HepG2 (cell line): ENCODE data around the gene ZNF3. TPM values are rescaled to one million over a fixed set of nuclear protein-coding genes. Genes with fewer than 3 reads are reported as not detected.
A peak's percentile ranks its signal among the peaks of the same experiment; 100 is the strongest.

Source experiments
- FOSL2 ChIP-seq: sonication (generic); formaldehyde crosslinking; IDR thresholded peaks from 2 replicates; pipeline ENCODE4 v1.4.0; 2020; ENCODE audit warnings: missing genetic modification reagents
- GATAD1 ChIP-seq: IDR thresholded peaks from 2 replicates; pipeline ENCODE4 v1.6.1; 2016; ENCODE audit warnings: missing genetic modification reagents, missing compliant biosample characterization
- HMG20B ChIP-seq: conservative IDR thresholded peaks from 2 replicates; pipeline ENCODE4 v1.6.1; 2016; ENCODE audit warnings: missing genetic modification reagents, missing compliant biosample characterization
- KAT8 ChIP-seq: IDR thresholded peaks from 2 replicates; pipeline ENCODE4 v1.6.1; 2016; ENCODE audit warnings: missing genetic modification reagents, missing compliant biosample characterization
- MBD4 ChIP-seq: IDR thresholded peaks from 2 replicates; pipeline ENCODE4 v1.6.1; 2012; ENCODE audit warnings: low read length, inconsistent platforms, borderline replicate concordance
- POLR2A ChIP-seq, 2 experiments: IDR thresholded peaks; 2 replicates each; pipeline ENCODE4 v1.6.1; 2011; ENCODE audit warnings: low read depth in 2 of 2, low read length in 2 of 2, mild to moderate bottlenecking in 1 of 2, moderate library complexity in 1 of 2; ENCODE audit not compliant: insufficient read depth in 1 of 2
- RXRA ChIP-seq: sonication (generic); formaldehyde crosslinking; IDR thresholded peaks from 2 replicates; pipeline ENCODE4 v1.5.1; 2020; ENCODE audit warnings: missing genetic modification reagents
- SMARCC2 ChIP-seq: fragments of 450-650 bp; IDR thresholded peaks from 2 replicates; pipeline ENCODE4 v1.6.1; 2017; ENCODE audit warnings: antibody characterized with exemption, mild to moderate bottlenecking
- SNAI1 ChIP-seq: sonication (generic); formaldehyde crosslinking; IDR thresholded peaks from 2 replicates; pipeline ENCODE4 v1.5.0; 2020; ENCODE audit warnings: mild to moderate bottlenecking, missing genetic modification reagents, borderline replicate concordance
- TOE1 ChIP-seq: sonication (generic); formaldehyde crosslinking; IDR thresholded peaks from 2 replicates; pipeline ENCODE4 v1.4.0; 2020; ENCODE audit warnings: mild to moderate bottlenecking, missing genetic modification reagents
- ZNF598 ChIP-seq: sonication (generic); formaldehyde crosslinking; IDR thresholded peaks from 2 replicates; pipeline ENCODE4 v1.5.1; 2020; ENCODE audit warnings: mild to moderate bottlenecking, missing genetic modification reagents, borderline replicate concordance
- polyA plus RNA-seq, 8 experiments: library from polyadenylated mRNA; depleted of rRNA in 3 of 8; stranded (reverse) in 7 of 8; unstranded in 1 of 8; fragments of >200 nt; fragmentation: Illumina TruSeq in 4 of 8; extraction: Trizol in 4 of 8; gene quantifications; 2 replicates each; pipeline versions ENCODE4 v1.2.1 to v1.2.3, GENCODE V29; 2011 to 2016; ENCODE audit warnings: low read depth in 4 of 8, missing spikeins in 1 of 8, mixed read lengths in 1 of 8; ENCODE audit not compliant: insufficient read depth in 1 of 8
- total RNA-seq, 5 experiments: library from RNA; depleted of rRNA; stranded (reverse); fragments of >200 nt; fragmentation: Illumina TruSeq; extraction: Trizol; gene quantifications; 2 replicates each; pipeline ENCODE4 v1.2.3, GENCODE V29; 2016; ENCODE audit warnings: low read depth in 1 of 5
- TF ChIP-seq, protein P1 (sequence below): IDR thresholded peaks from 2 replicates; pipeline ENCODE4 v1.6.1; 2016; ENCODE audit warnings: missing biosample characterization, missing genetic modification reagents, low read depth
- TF ChIP-seq, protein P2 (sequence below): fragments of 450-650 bp; IDR thresholded peaks from 2 replicates; pipeline ENCODE4 v1.6.1; 2017; ENCODE audit warnings: mild to moderate bottlenecking
- TF ChIP-seq, protein P3 (sequence below): IDR thresholded peaks from 2 replicates; pipeline ENCODE4 v1.4.0; 2020; ENCODE audit warnings: mild to moderate bottlenecking, missing genetic modification reagents
- TF ChIP-seq, protein P4 (sequence below): sonication (generic); formaldehyde crosslinking; IDR thresholded peaks from 2 replicates; pipeline ENCODE4 v1.8.1; 2023; ENCODE audit warnings: mild to moderate bottlenecking, moderate library complexity, missing genetic modification reagents
- TF ChIP-seq, protein P5 (sequence below): sonication (generic); formaldehyde crosslinking; IDR thresholded peaks from 2 replicates; pipeline ENCODE4 v1.4.0; 2020; ENCODE audit warnings: mild to moderate bottlenecking, missing genetic modification reagents
- TF ChIP-seq, protein P6 (sequence below): sonication (generic); formaldehyde crosslinking; IDR thresholded peaks from 2 replicates; pipeline ENCODE4 v1.5.0; 2020; ENCODE audit warnings: missing genetic modification reagents

The ZNF3 gene
- total and polyA plus RNA-seq, 2 of the 13 experiments (the other 11 are each of a cell fraction or from before 2014, with no cell fraction given), result 33.7 to 56.9 TPM

DNA sequence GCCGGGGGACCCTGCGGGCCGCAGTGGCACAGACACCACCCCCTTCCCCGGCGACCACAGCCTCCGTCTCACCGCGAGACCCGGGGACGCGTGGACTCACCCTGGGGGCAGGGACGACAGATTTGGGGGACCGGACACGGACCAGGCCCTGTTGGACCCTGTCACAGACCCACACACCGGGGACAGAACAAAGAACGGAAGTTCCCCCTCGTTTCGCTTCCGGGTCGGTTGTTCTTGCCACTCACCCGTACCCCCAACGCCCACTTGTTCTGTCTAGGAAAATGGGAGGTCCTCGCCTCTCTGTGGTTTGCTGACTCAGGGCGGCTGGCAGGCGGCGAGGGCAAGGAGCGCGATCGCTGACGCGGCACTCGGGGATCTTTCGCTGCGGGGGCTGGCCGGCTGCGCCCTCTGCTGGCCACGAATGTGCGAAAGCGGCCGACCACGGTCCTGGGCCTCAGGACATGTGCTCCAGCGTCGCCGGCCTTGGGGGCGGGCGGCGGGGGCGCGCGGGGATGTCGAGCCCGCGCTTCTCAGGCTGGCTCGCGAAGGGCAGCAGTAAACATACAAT is at the start of gene ZNF3 (continued):
- TF ChIP-seq, protein P1, sequence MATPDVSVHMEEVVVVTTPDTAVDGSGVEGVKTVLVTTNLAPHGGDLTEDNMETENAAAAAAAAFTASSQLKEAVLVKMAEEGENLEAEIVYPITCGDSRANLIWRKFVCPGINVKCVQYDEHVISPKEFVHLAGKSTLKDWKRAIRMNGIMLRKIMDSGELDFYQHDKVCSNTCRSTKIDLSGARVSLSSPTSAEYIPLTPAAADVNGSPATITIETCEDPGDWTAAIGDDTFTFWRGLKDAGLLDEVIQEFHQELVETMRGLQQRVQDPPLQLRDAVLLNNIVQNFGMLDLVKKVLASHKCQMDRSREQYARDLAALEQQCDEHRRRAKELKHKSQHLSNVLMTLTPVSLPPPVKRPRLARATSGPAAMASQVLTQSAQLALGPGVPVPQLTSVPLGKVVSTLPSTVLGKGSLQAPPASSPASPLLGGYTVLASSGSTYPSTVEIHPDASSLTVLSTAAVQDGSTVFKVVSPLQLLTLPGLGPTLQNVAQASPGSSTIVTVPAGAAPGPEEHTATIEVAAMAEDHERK (CRISPR knock-in tag), result peak; percentile 41; the same call in 1 of the 2 replicates
- peak; percentile 96 for TF ChIP-seq KAT8 (CRISPR knock-in tag)
- peak; percentile 97 for TF ChIP-seq ZNF598
- TF ChIP-seq MBD4, result no peak
- peak; percentile 84 for TF ChIP-seq RXRA (CRISPR knock-in tag)
- TF ChIP-seq, protein P2, sequence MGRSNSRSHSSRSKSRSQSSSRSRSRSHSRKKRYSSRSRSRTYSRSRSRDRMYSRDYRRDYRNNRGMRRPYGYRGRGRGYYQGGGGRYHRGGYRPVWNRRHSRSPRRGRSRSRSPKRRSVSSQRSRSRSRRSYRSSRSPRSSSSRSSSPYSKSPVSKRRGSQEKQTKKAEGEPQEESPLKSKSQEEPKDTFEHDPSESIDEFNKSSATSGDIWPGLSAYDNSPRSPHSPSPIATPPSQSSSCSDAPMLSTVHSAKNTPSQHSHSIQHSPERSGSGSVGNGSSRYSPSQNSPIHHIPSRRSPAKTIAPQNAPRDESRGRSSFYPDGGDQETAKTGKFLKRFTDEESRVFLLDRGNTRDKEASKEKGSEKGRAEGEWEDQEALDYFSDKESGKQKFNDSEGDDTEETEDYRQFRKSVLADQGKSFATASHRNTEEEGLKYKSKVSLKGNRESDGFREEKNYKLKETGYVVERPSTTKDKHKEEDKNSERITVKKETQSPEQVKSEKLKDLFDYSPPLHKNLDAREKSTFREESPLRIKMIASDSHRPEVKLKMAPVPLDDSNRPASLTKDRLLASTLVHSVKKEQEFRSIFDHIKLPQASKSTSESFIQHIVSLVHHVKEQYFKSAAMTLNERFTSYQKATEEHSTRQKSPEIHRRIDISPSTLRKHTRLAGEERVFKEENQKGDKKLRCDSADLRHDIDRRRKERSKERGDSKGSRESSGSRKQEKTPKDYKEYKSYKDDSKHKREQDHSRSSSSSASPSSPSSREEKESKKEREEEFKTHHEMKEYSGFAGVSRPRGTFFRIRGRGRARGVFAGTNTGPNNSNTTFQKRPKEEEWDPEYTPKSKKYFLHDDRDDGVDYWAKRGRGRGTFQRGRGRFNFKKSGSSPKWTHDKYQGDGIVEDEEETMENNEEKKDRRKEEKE, result no peak
- TF ChIP-seq FOSL2 (CRISPR knock-in tag), result peak; percentile 89
- TF ChIP-seq SNAI1 (CRISPR knock-in tag), result no peak; the same call in 1 of the 2 replicates
- TF ChIP-seq, protein P3, sequence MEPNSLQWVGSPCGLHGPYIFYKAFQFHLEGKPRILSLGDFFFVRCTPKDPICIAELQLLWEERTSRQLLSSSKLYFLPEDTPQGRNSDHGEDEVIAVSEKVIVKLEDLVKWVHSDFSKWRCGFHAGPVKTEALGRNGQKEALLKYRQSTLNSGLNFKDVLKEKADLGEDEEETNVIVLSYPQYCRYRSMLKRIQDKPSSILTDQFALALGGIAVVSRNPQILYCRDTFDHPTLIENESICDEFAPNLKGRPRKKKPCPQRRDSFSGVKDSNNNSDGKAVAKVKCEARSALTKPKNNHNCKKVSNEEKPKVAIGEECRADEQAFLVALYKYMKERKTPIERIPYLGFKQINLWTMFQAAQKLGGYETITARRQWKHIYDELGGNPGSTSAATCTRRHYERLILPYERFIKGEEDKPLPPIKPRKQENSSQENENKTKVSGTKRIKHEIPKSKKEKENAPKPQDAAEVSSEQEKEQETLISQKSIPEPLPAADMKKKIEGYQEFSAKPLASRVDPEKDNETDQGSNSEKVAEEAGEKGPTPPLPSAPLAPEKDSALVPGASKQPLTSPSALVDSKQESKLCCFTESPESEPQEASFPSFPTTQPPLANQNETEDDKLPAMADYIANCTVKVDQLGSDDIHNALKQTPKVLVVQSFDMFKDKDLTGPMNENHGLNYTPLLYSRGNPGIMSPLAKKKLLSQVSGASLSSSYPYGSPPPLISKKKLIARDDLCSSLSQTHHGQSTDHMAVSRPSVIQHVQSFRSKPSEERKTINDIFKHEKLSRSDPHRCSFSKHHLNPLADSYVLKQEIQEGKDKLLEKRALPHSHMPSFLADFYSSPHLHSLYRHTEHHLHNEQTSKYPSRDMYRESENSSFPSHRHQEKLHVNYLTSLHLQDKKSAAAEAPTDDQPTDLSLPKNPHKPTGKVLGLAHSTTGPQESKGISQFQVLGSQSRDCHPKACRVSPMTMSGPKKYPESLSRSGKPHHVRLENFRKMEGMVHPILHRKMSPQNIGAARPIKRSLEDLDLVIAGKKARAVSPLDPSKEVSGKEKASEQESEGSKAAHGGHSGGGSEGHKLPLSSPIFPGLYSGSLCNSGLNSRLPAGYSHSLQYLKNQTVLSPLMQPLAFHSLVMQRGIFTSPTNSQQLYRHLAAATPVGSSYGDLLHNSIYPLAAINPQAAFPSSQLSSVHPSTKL (CRISPR knock-in tag), result peak; percentile 79
- peak; percentile 72 for TF ChIP-seq TOE1
- peak; percentile 63; the same call in 1 of the 2 replicates for TF ChIP-seq HMG20B (CRISPR knock-in tag)
- TF ChIP-seq, protein P4, sequence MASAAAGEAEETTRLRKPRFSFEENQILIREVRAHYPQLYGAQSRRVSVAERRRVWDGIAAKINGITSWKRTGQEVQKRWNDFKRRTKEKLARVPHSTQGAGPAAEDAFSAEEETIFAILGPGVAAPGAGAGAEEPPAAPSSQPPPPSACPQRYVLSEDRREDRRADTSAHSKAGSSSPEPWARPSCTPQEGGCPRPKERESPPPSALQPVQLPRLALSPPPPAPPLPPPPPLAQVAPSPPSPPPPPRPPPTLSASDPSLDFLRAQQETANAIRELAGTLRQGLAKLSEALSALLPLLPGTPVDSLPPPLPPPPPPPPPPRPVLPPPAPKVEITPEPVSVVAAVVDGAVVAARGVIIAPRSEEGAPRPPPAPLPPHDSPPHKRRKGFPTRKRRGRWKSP, result no peak; the same call in 1 of the 2 replicates
- TF ChIP-seq, protein P5, sequence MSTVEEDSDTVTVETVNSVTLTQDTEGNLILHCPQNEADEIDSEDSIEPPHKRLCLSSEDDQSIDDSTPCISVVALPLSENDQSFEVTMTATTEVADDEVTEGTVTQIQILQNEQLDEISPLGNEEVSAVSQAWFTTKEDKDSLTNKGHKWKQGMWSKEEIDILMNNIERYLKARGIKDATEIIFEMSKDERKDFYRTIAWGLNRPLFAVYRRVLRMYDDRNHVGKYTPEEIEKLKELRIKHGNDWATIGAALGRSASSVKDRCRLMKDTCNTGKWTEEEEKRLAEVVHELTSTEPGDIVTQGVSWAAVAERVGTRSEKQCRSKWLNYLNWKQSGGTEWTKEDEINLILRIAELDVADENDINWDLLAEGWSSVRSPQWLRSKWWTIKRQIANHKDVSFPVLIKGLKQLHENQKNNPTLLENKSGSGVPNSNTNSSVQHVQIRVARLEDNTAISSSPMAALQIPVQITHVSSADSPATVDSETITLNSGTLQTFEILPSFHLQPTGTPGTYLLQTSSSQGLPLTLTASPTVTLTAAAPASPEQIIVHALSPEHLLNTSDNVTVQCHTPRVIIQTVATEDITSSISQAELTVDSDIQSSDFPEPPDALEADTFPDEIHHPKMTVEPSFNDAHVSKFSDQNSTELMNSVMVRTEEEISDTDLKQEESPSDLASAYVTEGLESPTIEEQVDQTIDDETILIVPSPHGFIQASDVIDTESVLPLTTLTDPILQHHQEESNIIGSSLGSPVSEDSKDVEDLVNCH (CRISPR knock-in tag), result no peak
- peak; percentile 96 for TF ChIP-seq GATAD1 (CRISPR knock-in tag)
- TF ChIP-seq, protein P6, sequence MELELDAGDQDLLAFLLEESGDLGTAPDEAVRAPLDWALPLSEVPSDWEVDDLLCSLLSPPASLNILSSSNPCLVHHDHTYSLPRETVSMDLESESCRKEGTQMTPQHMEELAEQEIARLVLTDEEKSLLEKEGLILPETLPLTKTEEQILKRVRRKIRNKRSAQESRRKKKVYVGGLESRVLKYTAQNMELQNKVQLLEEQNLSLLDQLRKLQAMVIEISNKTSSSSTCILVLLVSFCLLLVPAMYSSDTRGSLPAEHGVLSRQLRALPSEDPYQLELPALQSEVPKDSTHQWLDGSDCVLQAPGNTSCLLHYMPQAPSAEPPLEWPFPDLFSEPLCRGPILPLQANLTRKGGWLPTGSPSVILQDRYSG, result no peak
- no peak for TF ChIP-seq SMARCC2
- TF ChIP-seq POLR2A (IDR thresholded peaks at IDR 0.05; ENCODE audit: insufficient read depth in 1 of 2, low read depth in 2 of 2, low read length in 2 of 2), result peak; percentile 87 to 91
